OCI-LY7 (cell line): ENCODE measurements around the gene LRP5.

Source experiments
- CTCF ChIP-seq: fragments of 200-600 bp; sonication (generic); conservative IDR thresholded peaks from 2 replicates; pipeline ENCODE4 v1.5.1; 2014; ENCODE audit warnings: mild to moderate bottlenecking, antibody characterized with exemption, low read length, moderate library complexity, mixed read lengths
- EZH2phosphoT487 ChIP-seq: fragments of 200-600 bp; sonication (generic); IDR thresholded peaks from 2 replicates; pipeline ENCODE4 v1.6.1; 2018; ENCODE audit warnings: low read depth, borderline replicate concordance, mild to moderate bottlenecking, mixed run types, antibody characterized with exemption, low read length, moderate library complexity, mixed read lengths

- TF ChIP-seq CTCF (no peak), EZH2phosphoT487 (no peak)
Observed at GRCh38 chr11:68322052-68322430, 9.7 kb downstream of the LRP5 start.
